ENCODE results near the gene GNAO1.

GRCh38 chr16:56321571-56321970, 130.3 kb downstream of the GNAO1 start:
- TF ChIP-seq CTCF (IDR thresholded peaks at IDR 0.05) (no peak), POLR2A (IDR thresholded peaks at IDR 0.05) (no peak)
